T47D (cell line): ENCODE measurements around the gene LAMC3.
"Not testable (repeated sequence)": the region's sequence is repeated elsewhere in the genome, so short reads cannot be mapped to it uniquely, and the experiment has no call there.

Experiments
- DNase-seq, 2 experiments: peaks; one replicate each; pipeline versions ENCODE4 v3.0.0 to v3.0.0-alpha.2; 2011 to 2012; ENCODE audit warnings: low read depth in 1 of 2, low spot score in 1 of 2
- JUND ChIP-seq: IDR thresholded peaks from 2 replicates; pipeline ENCODE4 v1.6.1; 2012; ENCODE audit warnings: low read depth
- in situ Hi-C: cut with HindIII; loops from 2 replicates; pipeline ENCODE4 v1.10.0; 2016; ENCODE audit warnings: low sequenced_read_pairs, low pct_unique_long_range_greater_than_20kb

The LAMC3 gene

GRCh38 chr9:131034268-131034667 lies 25.3 kb downstream of the LAMC3 start:
- in situ Hi-C loops: no loop called here
- no peak for DNase-seq
- no peak for TF ChIP-seq JUND

- DNase-seq, in situ Hi-C loops: not testable (repeated sequence)
Observed at GRCh38 chr9:131034749-131035148, 25.8 kb downstream of the LAMC3 start.

GRCh38 chr9:131035548-131035947 lies 26.6 kb downstream of the LAMC3 start:
- TF ChIP-seq JUND: no peak
- in situ Hi-C loops: no loop called here
- DNase-seq: no peak

GRCh38 chr9:131036071-131036470 lies 27.1 kb downstream of the LAMC3 start:
- in situ Hi-C loops: no loop called here
- TF ChIP-seq JUND: no peak
- no peak for DNase-seq

- no peak for DNase-seq
- TF ChIP-seq JUND: no peak
- in situ Hi-C loops: no loop called here
Observed at GRCh38 chr9:131036529-131037334, 27.8 kb downstream of the LAMC3 start.

- DNase-seq: peak in 1 of 2 experiments; percentile 35
- in situ Hi-C loops: no loop called here
- no peak for TF ChIP-seq JUND
Observed at GRCh38 chr9:131037335-131038255, 28.6 kb downstream of the LAMC3 start.

GRCh38 chr9:131038256-131039128 lies 29.5 kb downstream of the LAMC3 start:
- in situ Hi-C loops: no loop called here
- TF ChIP-seq JUND: no peak
- DNase-seq: no peak

GRCh38 chr9:131039129-131039954 lies 30.4 kb downstream of the LAMC3 start:
- in situ Hi-C loops: no loop called here
- no peak for DNase-seq
- TF ChIP-seq JUND: no peak

GRCh38 chr9:131042666-131043065 lies 33.7 kb downstream of the LAMC3 start:
- DNase-seq: no peak
- no peak for TF ChIP-seq JUND
- in situ Hi-C loops: no loop called here

GRCh38 chr9:131043087-131043486 lies 34.1 kb downstream of the LAMC3 start:
- in situ Hi-C loops: no loop called here
- no peak for TF ChIP-seq JUND
- DNase-seq: no peak

GRCh38 chr9:131043646-131044045 lies 34.7 kb downstream of the LAMC3 start:
- DNase-seq: no peak
- TF ChIP-seq JUND: no peak
- in situ Hi-C loops: no loop called here
